Lower leg skin (tissue), 4 donors: Measurements from ENCODE around the gene SLC17A3. TPM values are rescaled to one million over a fixed set of nuclear protein-coding genes. Genes with fewer than 3 reads are reported as not detected.
A peak's percentile ranks its signal among the peaks of the same experiment; 100 is the strongest.

ENCODE experiments used
- DNase-seq, 2 donors: peaks; one replicate each; pipeline ENCODE4 v3.0.0-alpha.2; 2019; ENCODE audit warnings: low spot score in 2 of 2
- H3K4me3 ChIP-seq: fragments of 200-600 bp; sonication (generic); 2 replicates; pipeline ENCODE4 v1.5.1; 2017; ENCODE audit warnings: mild to moderate bottlenecking, low read depth; ENCODE audit not compliant: poor library complexity, severe bottlenecking
- CTCF ChIP-seq, 3 donors: fragments of 450-650 bp; IDR thresholded peaks; one replicate each; pipeline ENCODE4 v1.5.1; 2016; ENCODE audit warnings: antibody characterized with exemption in 3 of 3, mild to moderate bottlenecking in 3 of 3, moderate library complexity in 2 of 3
- POLR2A ChIP-seq, 2 donors: fragments of 450-650 bp; IDR thresholded peaks; one replicate each; pipeline ENCODE4 v1.6.1; 2016 to 2017; ENCODE audit warnings: antibody characterized with exemption in 2 of 2, mild to moderate bottlenecking in 1 of 2, moderate library complexity in 1 of 2
- WGBS, 2 donors: methylation state at CpG; one replicate each; pipeline ENCODE4 v1.1.5; 2018; 5-methylcytosine and 5-hydroxymethylcytosine counted together
- intact Hi-C: fragments of 100-400 bp; cut with DNase I; formaldehyde crosslinking; loops from one replicate; pipeline ENCODE4 v1.15.0; 2023; ENCODE audit warnings: low total_unique reads
- total RNA-seq, 4 donors: library from RNA; depleted of rRNA; stranded (reverse); fragments of >200 nt; gene quantifications; one replicate each; pipeline ENCODE4 v1.1.0, GENCODE V29; 2016

The SLC17A3 gene
- total RNA-seq, 4 donors from 2014 or later, result not detected

- intact Hi-C loops, result no loop called here
- TF ChIP-seq CTCF (IDR thresholded peaks at IDR 0.05) (no peak), POLR2A (IDR thresholded peaks at IDR 0.05) (no peak)
- no peak overlapping the region for H3K4me3 ChIP-seq
- WGBS, 2 donors, result 85 to 86% methylated on average over 2 of the region's 2 CpGs
- DNase-seq, result no peak
Measured at GRCh38 chr6:25888626-25889025, 14.6 kb upstream of the SLC17A3 start.

DNA sequence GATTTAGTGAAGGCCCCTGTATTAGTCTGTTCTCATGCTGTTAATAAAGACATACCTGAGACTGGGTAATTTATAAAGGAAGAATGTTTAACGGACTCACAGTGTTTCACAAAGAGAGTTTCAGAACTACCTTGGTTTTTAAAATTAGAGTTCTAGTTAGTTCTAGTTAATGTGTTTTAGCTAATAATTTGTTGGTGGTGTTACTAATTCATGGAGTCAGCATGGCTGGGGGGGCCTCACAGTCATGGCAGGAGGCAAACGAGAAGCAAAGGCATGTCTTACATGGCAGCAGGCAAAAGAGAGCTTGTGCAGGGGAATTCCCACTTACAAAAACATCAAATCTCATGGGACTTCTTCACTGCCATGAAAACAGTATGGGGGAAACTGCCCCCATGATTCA is 12.0 kb upstream of the SLC17A3 start:
- WGBS, 2 donors, result 92 to 95% methylated on average over 2 of the region's 2 CpGs

DNA sequence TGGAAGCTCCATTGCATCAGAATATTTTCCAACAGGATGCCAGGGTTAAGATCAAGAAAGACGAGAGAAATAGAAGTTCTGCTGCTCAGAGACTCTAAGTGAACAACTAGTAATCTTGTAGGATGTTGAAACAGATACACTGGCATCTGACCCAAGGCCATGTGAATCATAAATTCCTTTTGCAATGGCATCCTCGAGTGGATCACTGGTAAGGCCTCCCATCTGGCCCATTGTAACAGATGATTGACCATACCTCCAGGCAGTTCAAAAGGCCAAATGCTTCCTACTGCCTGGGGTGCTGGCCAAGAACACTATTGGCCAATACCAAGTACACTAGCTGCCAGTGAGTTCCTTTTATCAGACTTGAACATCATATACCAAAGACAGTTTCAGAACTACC is 9.9 kb upstream of the SLC17A3 start:
- WGBS, 2 donors, result 45 to 55% methylated on average over 2 of the region's 2 CpGs
- no peak for TF ChIP-seq CTCF (IDR thresholded peaks at IDR 0.05)
- no peak for TF ChIP-seq POLR2A (IDR thresholded peaks at IDR 0.05)
- peak in 1 of 2 donors; percentile 14 for DNase-seq
- intact Hi-C loops, result no loop called here
- no peak overlapping the region for H3K4me3 ChIP-seq

More for the DNA sequence above, 12.0 kb upstream of the SLC17A3 start:
- intact Hi-C loops, result no loop called here
- TF ChIP-seq POLR2A (IDR thresholded peaks at IDR 0.05) (no peak), CTCF (IDR thresholded peaks at IDR 0.05) (no peak)
- DNase-seq, result no peak
- no peak overlapping the region for H3K4me3 ChIP-seq

DNA sequence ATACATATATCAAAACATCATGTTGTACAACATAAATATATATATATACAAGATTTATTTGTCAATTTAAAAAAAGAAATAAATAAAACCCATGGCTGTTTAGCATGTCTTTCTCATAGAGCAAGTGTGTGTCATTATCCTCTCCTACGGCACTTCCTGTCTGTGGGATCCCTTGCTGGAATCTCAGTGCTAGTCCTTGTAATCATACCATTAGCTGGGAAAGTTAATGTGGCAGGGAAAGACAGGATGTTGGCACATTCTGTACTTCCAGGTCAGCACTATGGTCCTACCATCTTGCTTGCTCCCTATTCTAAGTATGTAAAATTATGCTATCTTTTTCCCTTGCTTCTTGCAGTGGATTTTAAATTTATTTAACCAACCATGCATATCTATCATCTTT is 9.5 kb upstream of the SLC17A3 start:
- DNase-seq, result no peak
- TF ChIP-seq POLR2A (IDR thresholded peaks at IDR 0.05), result no peak
- no peak for TF ChIP-seq CTCF (IDR thresholded peaks at IDR 0.05)
- intact Hi-C loops, result no loop called here
- 93 to 100% methylated on average over 1 of the region's 1 CpG for WGBS, 2 donors
- H3K4me3 ChIP-seq, result no peak overlapping the region

DNA sequence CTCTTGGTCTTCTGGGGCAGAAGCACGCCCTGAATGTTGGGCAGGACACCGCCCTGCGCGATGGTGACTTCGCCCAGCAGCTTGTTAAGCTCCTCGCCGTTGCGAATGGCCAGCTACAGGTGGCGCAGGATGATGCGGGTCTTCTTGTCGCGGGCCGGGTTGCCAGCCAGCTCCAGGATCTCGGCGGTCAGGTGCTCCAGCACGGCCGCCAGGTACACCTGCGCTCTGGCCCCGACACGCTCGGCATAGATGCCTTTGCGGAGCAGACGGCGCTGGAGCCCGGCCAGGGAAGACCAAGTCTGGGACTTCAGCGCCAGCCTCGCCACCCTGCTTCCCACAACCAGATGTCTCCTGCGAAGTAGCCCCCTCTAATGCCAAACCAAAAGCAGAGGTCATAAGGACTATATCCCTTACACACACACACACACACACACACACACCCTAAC is 8.0 kb upstream of the SLC17A3 start:
- WGBS, 2 donors, result 22 to 59% methylated on average over 28 of the region's 28 CpGs

More for the DNA sequence above, 8.0 kb upstream of the SLC17A3 start:
- intact Hi-C loops, result no loop called here
- TF ChIP-seq CTCF (IDR thresholded peaks at IDR 0.05), result no peak
- no peak for TF ChIP-seq POLR2A (IDR thresholded peaks at IDR 0.05)
- no peak for DNase-seq
- no peak overlapping the region for H3K4me3 ChIP-seq
